Occipital lobe (tissue), 2 donors: ENCODE results near the gene TNNI3K. TPM values are rescaled to one million over a fixed set of nuclear protein-coding genes. Genes with fewer than 3 reads are reported as not detected.

Experiments used
- DNase-seq: peaks from one replicate; lab custom pipeline; 2025; lab: John Stamatoyannopoulos, UW
- total RNA-seq: library from RNA; depleted of rRNA; stranded (reverse); fragments of >200 nt; gene quantifications from one replicate; pipeline ENCODE4 v1.2.3, GENCODE V29; 2014

TNNI3K gene
- total RNA-seq, 1 donor from 2014 or later, result 23.4 TPM

- DNase-seq, result peak; percentile 36
Measured at GRCh38 chr1:74570797-74571492, 335.8 kb downstream of the TNNI3K start.

GRCh38 chr1:74571493-74571800 lies 336.3 kb downstream of the TNNI3K start:
- peak; percentile 36 for DNase-seq

- DNase-seq, result peak; percentile 15
Measured at GRCh38 chr1:74571891-74572290, 336.7 kb downstream of the TNNI3K start.

- no peak for DNase-seq
Measured at GRCh38 chr1:74578101-74578500, 342.9 kb downstream of the TNNI3K start.

GRCh38 chr1:74579425-74579824 lies 344.2 kb downstream of the TNNI3K start:
- no peak for DNase-seq

- DNase-seq, result no peak
Measured at GRCh38 chr1:74583397-74583796, 348.2 kb downstream of the TNNI3K start.

GRCh38 chr1:74584185-74584584 lies 349.0 kb downstream of the TNNI3K start:
- DNase-seq, result no peak

- DNase-seq, result no peak
Measured at GRCh38 chr1:74586253-74586897, 351.2 kb downstream of the TNNI3K start.

- no peak for DNase-seq
Measured at GRCh38 chr1:74587888-74588287, 352.7 kb downstream of the TNNI3K start.

GRCh38 chr1:74590288-74590687 lies 355.1 kb downstream of the TNNI3K start:
- no peak for DNase-seq

GRCh38 chr1:74591949-74592348 lies 356.8 kb downstream of the TNNI3K start:
- no peak for DNase-seq

- no peak for DNase-seq
Measured at GRCh38 chr1:74592580-74593355, 357.6 kb downstream of the TNNI3K start.

Other genes starting within 250 kb of the TNNI3K start
- 1.9 TPM for gene LRRIQ3, start 37.2 kb upstream of the TNNI3K start, total RNA-seq
- 32.9 TPM for gene FPGT, start 37.1 kb upstream of the TNNI3K start, total RNA-seq